ENCODE measurements around the gene ABCD4. TPM values are rescaled to one million over a fixed set of nuclear protein-coding genes. Genes with fewer than 3 reads are reported as not detected.

The ABCD4 gene
- total and polyA plus RNA-seq, 2 donors (not counting 3 experiments of a cell fraction or from before 2014, with no cell fraction given): 58.2 to 84.2 TPM

DNA sequence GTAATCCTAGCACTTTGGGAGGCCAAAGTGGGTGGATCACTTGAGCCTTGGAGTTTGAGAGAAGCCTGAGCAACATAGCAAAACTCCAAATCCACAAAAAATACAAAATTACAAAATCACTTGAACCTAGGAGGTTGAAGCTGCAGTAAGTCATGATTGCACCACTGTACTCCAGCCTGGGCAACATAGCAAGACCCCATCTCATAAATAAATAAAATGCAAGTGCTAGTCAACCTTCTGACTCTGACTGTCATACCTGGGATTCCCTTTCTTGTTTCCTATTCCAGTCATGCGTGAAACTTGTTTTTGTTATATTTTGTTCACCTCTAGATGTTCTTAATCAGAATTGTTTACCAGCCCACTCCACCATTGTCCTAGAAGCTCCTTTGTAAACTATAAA, 31.4 kb downstream of the ABCD4 start:
- Histone ChIP-seq H3K9me1 (replicated peaks; ENCODE audit: control insufficient read depth, extremely low read depth, insufficient read depth, low read length) (no peaks in the 10 kb centered on the region), H3K79me2 (ENCODE audit: control insufficient read depth, insufficient read depth, low read length) (no peaks in the 10 kb centered on the region), H3K9ac (replicated peaks; ENCODE audit: extremely low read depth, insufficient read depth, low read length) (no peak overlapping the region), H3K36me3 (ENCODE audit: control insufficient read depth in 2 of 2, extremely low read depth in 1 of 2, insufficient read depth in 2 of 2, low read length in 2 of 2) (no peaks in the 10 kb centered on the region), H3K4me2 (ENCODE audit: insufficient read depth, low read length) (no peak overlapping the region), H3K4me1 (ENCODE audit: control insufficient read depth, extremely low read depth, insufficient read depth, low read length) (peaks cover 8% of the 10 kb centered on the region), H3K27me3 (ENCODE audit: control insufficient read depth in 2 of 2, insufficient read depth in 2 of 2, low read length in 2 of 2) (peaks cover 0 to 2% of the 10 kb centered on the region in 2 experiments), H3K9me3 (replicated peaks; ENCODE audit: control insufficient read depth, insufficient read depth, low read length) (no peaks in the 10 kb centered on the region), H3K27ac (ENCODE audit: insufficient read depth, low read depth, low read length) (no peak overlapping the region), H3K4me3 (replicated peaks in 1 of 3; ENCODE audit: insufficient read depth in 1 of 3, low read depth in 1 of 3, low read length in 3 of 3) (no peak overlapping the region), H2AFZ (ENCODE audit: low read depth, low read length) (no peak overlapping the region), H4K20me1 (replicated peaks; ENCODE audit: control insufficient read depth, extremely low read depth, insufficient read depth, low read length) (no peaks in the 10 kb centered on the region)
- CTCF ChIA-PET: interaction anchor here (1.6 kb wide), 1 partner anchor 159 kb away, joined by 4 read pairs; no protein-coding TSS in a partner anchor
- DNase-seq (ENCODE audit: low read depth, low spot score): no peak
- no TSS peak for BruUV-seq (replicated peaks)
- intact Hi-C loops (cut with micrococcal nuclease): no loop called here
- TF ChIP-seq POLR2A (IDR thresholded peaks at IDR 0.05; ENCODE audit: low read depth, low read length) (no peak), FOS (IDR thresholded peaks at IDR 0.05; ENCODE audit: borderline replicate concordance, insufficient read depth, low read length) (no peak), MYC (IDR thresholded peaks at IDR 0.05; ENCODE audit: low read depth, low read length) (no peak), POLR2AphosphoS5 (IDR thresholded peaks at IDR 0.05; ENCODE audit: insufficient read depth, low read depth, low read length) (no peak), JUN (IDR thresholded peaks at IDR 0.05; ENCODE audit: borderline replicate concordance, insufficient read depth, insufficient read length, low read depth) (no peak), EZH2 (IDR thresholded peaks at IDR 0.05; ENCODE audit: borderline replicate concordance, low read depth, low read length, severe bottlenecking) (no peak)
- TF ChIP-seq, protein P1, sequence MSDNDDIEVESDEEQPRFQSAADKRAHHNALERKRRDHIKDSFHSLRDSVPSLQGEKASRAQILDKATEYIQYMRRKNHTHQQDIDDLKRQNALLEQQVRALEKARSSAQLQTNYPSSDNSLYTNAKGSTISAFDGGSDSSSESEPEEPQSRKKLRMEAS (IDR thresholded peaks at IDR 0.05; ENCODE audit: insufficient read depth, insufficient read length): no peak
- TF ChIP-seq, protein P2, sequence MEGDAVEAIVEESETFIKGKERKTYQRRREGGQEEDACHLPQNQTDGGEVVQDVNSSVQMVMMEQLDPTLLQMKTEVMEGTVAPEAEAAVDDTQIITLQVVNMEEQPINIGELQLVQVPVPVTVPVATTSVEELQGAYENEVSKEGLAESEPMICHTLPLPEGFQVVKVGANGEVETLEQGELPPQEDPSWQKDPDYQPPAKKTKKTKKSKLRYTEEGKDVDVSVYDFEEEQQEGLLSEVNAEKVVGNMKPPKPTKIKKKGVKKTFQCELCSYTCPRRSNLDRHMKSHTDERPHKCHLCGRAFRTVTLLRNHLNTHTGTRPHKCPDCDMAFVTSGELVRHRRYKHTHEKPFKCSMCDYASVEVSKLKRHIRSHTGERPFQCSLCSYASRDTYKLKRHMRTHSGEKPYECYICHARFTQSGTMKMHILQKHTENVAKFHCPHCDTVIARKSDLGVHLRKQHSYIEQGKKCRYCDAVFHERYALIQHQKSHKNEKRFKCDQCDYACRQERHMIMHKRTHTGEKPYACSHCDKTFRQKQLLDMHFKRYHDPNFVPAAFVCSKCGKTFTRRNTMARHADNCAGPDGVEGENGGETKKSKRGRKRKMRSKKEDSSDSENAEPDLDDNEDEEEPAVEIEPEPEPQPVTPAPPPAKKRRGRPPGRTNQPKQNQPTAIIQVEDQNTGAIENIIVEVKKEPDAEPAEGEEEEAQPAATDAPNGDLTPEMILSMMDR (IDR thresholded peaks at IDR 0.05; ENCODE audit: extremely low read depth in 1 of 2, insufficient read depth in 1 of 2, low read depth in 1 of 2, low read length in 2 of 2): no peak
- no peak for FAIRE-seq
- dilution Hi-C loops (cut with MboI; ENCODE audit: extremely low pct_ligation_motif_present, low sequenced_read_pairs): no loop called here
- POLR2A ChIA-PET: no interaction called here
